Stimulated activated CD4-positive, alpha-beta T cell treated with anti-CD3 and anti-CD28 coated beads, Interleukin-15, amount 100 ng/mL, for 24 hours (primary cell): Measurements from ENCODE around the gene SWSAP1.
"Not testable (repeated sequence)": the region's sequence is repeated elsewhere in the genome, so short reads cannot be mapped to it uniquely, and the experiment has no call there.

Source experiments
- DNase-seq: peaks from one replicate; pipeline ENCODE4 v3.0.0-alpha.2; 2020

Gene SWSAP1

GRCh38 chr19:11374433-11375142 is at the start of gene SWSAP1:
Gene SWSAP1, plus strand, starts transcription at chr19:11374666. Its CDS starts 15 bp downstream, at chr19:11374681.
- DNase-seq: peak; percentile 97

GRCh38 chr19:11324748-11325389 is 49.6 kb upstream of the SWSAP1 start:
- no peak for DNase-seq

- no peak for DNase-seq
These were observed 48.9 kb upstream of the SWSAP1 start for GRCh38 chr19:11325544-11325943.

GRCh38 chr19:11330127-11330526 is 44.3 kb upstream of the SWSAP1 start:
- DNase-seq: no peak

GRCh38 chr19:11331502-11331901 is 43.0 kb upstream of the SWSAP1 start:
- no peak for DNase-seq

- no peak for DNase-seq
These were observed 41.6 kb upstream of the SWSAP1 start for GRCh38 chr19:11332822-11333221.

GRCh38 chr19:11333838-11334237 is 40.6 kb upstream of the SWSAP1 start:
- DNase-seq: not testable (repeated sequence)

GRCh38 chr19:11335449-11336146 is 38.9 kb upstream of the SWSAP1 start:
- DNase-seq: no peak

GRCh38 chr19:11337080-11337479 is 37.4 kb upstream of the SWSAP1 start:
- no peak for DNase-seq

- DNase-seq: no peak
These were observed 36.3 kb upstream of the SWSAP1 start for GRCh38 chr19:11338121-11338520.

GRCh38 chr19:11338569-11339253 is 35.8 kb upstream of the SWSAP1 start:
- no peak for DNase-seq

- DNase-seq: peak; percentile 93
These were observed 35.0 kb upstream of the SWSAP1 start, which contains the start of gene RAB3D for GRCh38 chr19:11339254-11340098. Gene RAB3D, minus strand, starts transcription at chr19:11339657. Its CDS starts 2,258 bp downstream, at chr19:11337399.

GRCh38 chr19:11340099-11340467 is 34.4 kb upstream of the SWSAP1 start:
- not testable (repeated sequence) for DNase-seq

GRCh38 chr19:11342429-11342828 is 32.0 kb upstream of the SWSAP1 start:
- no peak for DNase-seq

- no peak for DNase-seq
These were observed 29.2 kb upstream of the SWSAP1 start for GRCh38 chr19:11345122-11345803.

- DNase-seq: peak; percentile 99
These were observed 28.1 kb upstream of the SWSAP1 start, which contains the start of the genes CCDC159 and TMEM205 for GRCh38 chr19:11346104-11346940. Gene CCDC159, plus strand, starts transcription at chr19:11346519. Its CDS starts 88 bp downstream, at chr19:11346607. Gene TMEM205, minus strand, starts transcription at chr19:11346268. Its CDS starts 649 bp downstream, at chr19:11345619.

GRCh38 chr19:11347546-11348039 is 26.9 kb upstream of the SWSAP1 start:
- no peak for DNase-seq

- DNase-seq: no peak
These were observed 25.3 kb upstream of the SWSAP1 start for GRCh38 chr19:11349171-11349570.

- DNase-seq: not testable (repeated sequence)
These were observed 20.4 kb upstream of the SWSAP1 start for GRCh38 chr19:11354102-11354501.
